Measurements from ENCODE around the gene GLTPD2. TPM values are rescaled to one million over a fixed set of nuclear protein-coding genes. Genes with fewer than 3 reads are reported as not detected.

Gene GLTPD2
- total RNA-seq, 4 donors from 2014 or later = not detected

GRCh38 chr17:4837471-4838308 is 48.9 kb downstream of the GLTPD2 start:
- TF ChIP-seq, protein P1, sequence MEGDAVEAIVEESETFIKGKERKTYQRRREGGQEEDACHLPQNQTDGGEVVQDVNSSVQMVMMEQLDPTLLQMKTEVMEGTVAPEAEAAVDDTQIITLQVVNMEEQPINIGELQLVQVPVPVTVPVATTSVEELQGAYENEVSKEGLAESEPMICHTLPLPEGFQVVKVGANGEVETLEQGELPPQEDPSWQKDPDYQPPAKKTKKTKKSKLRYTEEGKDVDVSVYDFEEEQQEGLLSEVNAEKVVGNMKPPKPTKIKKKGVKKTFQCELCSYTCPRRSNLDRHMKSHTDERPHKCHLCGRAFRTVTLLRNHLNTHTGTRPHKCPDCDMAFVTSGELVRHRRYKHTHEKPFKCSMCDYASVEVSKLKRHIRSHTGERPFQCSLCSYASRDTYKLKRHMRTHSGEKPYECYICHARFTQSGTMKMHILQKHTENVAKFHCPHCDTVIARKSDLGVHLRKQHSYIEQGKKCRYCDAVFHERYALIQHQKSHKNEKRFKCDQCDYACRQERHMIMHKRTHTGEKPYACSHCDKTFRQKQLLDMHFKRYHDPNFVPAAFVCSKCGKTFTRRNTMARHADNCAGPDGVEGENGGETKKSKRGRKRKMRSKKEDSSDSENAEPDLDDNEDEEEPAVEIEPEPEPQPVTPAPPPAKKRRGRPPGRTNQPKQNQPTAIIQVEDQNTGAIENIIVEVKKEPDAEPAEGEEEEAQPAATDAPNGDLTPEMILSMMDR (IDR thresholded peaks at IDR 0.05; ENCODE audit: low read depth) = no peak

GRCh38 chr17:4838309-4838785 is 49.6 kb downstream of the GLTPD2 start:
- TF ChIP-seq, protein P1 (IDR thresholded peaks at IDR 0.05; ENCODE audit: low read depth) = no peak

- TF ChIP-seq, protein P1 (IDR thresholded peaks at IDR 0.05; ENCODE audit: low read depth) = no peak
Observed at GRCh38 chr17:4839221-4839620, 50.5 kb downstream of the GLTPD2 start.

Other genes with a start within 250 kb of the GLTPD2 start
- 10 to 100 TPM; 16.5 to 34.7 (median 28.7) TPM for gene MYBBP1A, start 233.6 kb upstream of the GLTPD2 start, total RNA-seq
- gene GGT6, start 228.4 kb upstream of the GLTPD2 start, total RNA-seq = not detected
- gene SMTNL2, start 204.4 kb upstream of the GLTPD2 start, total RNA-seq = 1 to 10 TPM in 2 of 4 donors, not detected in 2; 1.5 TPM
- 1 to 10 TPM in 1 of 4 donors, not detected in 3; 3.3 TPM for gene ALOX15, start 147.3 kb upstream of the GLTPD2 start, total RNA-seq
- 10 to 100 TPM; 12.9 to 22.5 (median 20.4) TPM for gene PELP1, start 84.8 kb upstream of the GLTPD2 start, total RNA-seq
- gene ARRB2, start 78.3 kb upstream of the GLTPD2 start, total RNA-seq = 100 to 1,000 TPM in 1 of 4 donors, 10 to 100 TPM in 3; 36.2 to 138 (median 52.8) TPM
- 10 to 100 TPM; 16.3 to 29.6 (median 24.2) TPM for gene MED11, start 57.5 kb upstream of the GLTPD2 start, total RNA-seq
- gene ZMYND15, start 49.1 kb upstream of the GLTPD2 start, total RNA-seq = 1 to 10 TPM in 2 of 4 donors, under 1 TPM in 2; 0.65 to 4.6 (median 1.0) TPM
- 100 to 1,000 TPM in 1 of 4 donors, 10 to 100 TPM in 1, 1 to 10 TPM in 2; 9.0 to 108 (median 12.9) TPM for gene CXCL16, start 49.0 kb upstream of the GLTPD2 start, total RNA-seq
- gene TM4SF5, start 17.1 kb upstream of the GLTPD2 start, total RNA-seq = not detected
- gene VMO1, start 2.6 kb upstream of the GLTPD2 start, total RNA-seq = 10 to 100 TPM in 1 of 4 donors, 1 to 10 TPM in 2, not detected in 1; 4.6 to 54.9 (median 5.7) TPM
- gene PSMB6, start 7.2 kb downstream of the GLTPD2 start, total RNA-seq = 100 to 1,000 TPM; 114 to 187 (median 124) TPM
- gene PLD2, start 18.2 kb downstream of the GLTPD2 start, total RNA-seq = 10 to 100 TPM; 12.6 to 25.0 (median 18.1) TPM
- 10 to 100 TPM; 12.9 to 61.0 (median 28.2) TPM for gene MINK1, start 44.4 kb downstream of the GLTPD2 start, total RNA-seq
- gene C17orf107, start 110.6 kb downstream of the GLTPD2 start, total RNA-seq = 1 to 10 TPM in 2 of 4 donors, under 1 TPM in 2; 0.38 to 2.2 (median 0.87) TPM
- gene CHRNE, start 114.1 kb downstream of the GLTPD2 start, total RNA-seq = under 1 TPM; 0.34 to 0.94 (median 0.46) TPM
- gene GP1BA, start 143.3 kb downstream of the GLTPD2 start, total RNA-seq = not detected
- gene SLC25A11, start 151.1 kb downstream of the GLTPD2 start, total RNA-seq = 10 to 100 TPM; 25.3 to 85.5 (median 27.9) TPM
- 10 to 100 TPM; 21.7 to 42.0 (median 31.0) TPM for gene RNF167, start 151.3 kb downstream of the GLTPD2 start, total RNA-seq
- 100 to 1,000 TPM; 244 to 584 (median 435) TPM for gene PFN1, start 159.6 kb downstream of the GLTPD2 start, total RNA-seq
- gene ENO3, start 162.2 kb downstream of the GLTPD2 start, total RNA-seq = 1 to 10 TPM; 2.3 to 8.3 (median 3.8) TPM
- 10 to 100 TPM; 37.5 to 67.6 (median 54.1) TPM for gene SPAG7, start 178.9 kb downstream of the GLTPD2 start, total RNA-seq
- gene CAMTA2, start 198.7 kb downstream of the GLTPD2 start, total RNA-seq = 10 to 100 TPM; 11.4 to 21.9 (median 17.5) TPM
- gene INCA1, start 208.6 kb downstream of the GLTPD2 start, total RNA-seq = 1 to 10 TPM in 3 of 4 donors, under 1 TPM in 1; 0.85 to 1.3 (median 1.1) TPM
- gene KIF1C, start 209.0 kb downstream of the GLTPD2 start, total RNA-seq = 100 to 1,000 TPM in 1 of 4 donors, 10 to 100 TPM in 3; 32.3 to 162 (median 65.2) TPM
- not detected for gene SLC52A1, start 246.5 kb downstream of the GLTPD2 start, total RNA-seq